Right hindlimb (tissue), 1 donor: Measurements from ENCODE around the gene DES.
"Not testable (repeated sequence)": the region's sequence is repeated elsewhere in the genome, so short reads cannot be mapped to it uniquely, and the experiment has no call there.

Source experiments
- DNase-seq: peaks from one replicate; pipeline ENCODE4 v3.0.0-alpha.2; 2018

DES gene

GRCh38 chr2:219418155-219419011 lies at the start of gene DES:
DES (plus strand) TSS chr2:219418377; CDS start chr2:219418463, 86 bp downstream.
- peak; percentile 80 for DNase-seq

DNA sequence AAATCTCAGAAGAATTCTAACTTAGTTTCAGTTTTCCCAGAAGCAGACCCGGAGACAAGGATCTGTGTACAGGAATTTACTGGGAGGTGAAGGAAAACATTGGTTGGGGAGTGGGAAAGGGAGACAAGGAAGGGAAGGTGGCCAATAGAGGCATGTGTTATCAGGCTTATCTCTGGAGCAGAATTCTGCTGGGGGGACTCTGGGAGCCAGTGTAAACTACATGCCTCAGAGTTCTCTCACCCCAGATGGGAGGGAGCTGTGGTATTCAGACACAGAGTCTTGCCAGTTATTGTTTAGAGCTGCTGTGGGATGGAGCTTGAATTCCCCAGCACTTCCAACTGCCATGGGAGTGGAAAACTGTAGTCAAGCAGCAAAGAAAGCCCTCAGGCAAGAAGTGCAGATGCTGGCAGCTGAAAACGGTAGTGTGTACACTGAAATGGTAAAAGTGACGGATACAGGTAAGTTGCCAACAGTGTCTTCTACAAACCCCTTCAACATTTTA lies 49.4 kb upstream of the DES start:
- peak; percentile 46 for DNase-seq

DNA sequence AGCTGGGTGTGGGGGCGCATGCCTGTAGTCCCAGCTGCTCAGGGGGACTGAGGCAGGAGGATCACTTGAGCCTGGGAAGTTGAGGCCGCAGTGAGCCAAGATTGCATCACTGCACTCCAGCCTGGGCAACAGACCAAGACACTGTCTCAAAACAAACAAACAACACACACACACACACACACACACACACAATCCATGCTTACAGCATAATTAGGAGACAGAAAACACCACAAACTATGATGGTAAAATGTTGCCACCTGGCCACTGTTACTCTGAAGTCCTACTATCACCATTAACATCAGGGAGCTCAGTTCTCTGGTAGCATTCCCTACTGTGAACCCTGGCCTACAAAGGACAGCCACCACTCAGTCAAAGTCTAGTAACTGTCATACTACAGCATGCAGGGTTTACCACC lies 48.7 kb upstream of the DES start:
- peak; percentile 53 for DNase-seq

GRCh38 chr2:219378163-219378851 lies 39.9 kb upstream of the DES start:
- DNase-seq: peak; percentile 1

DNA sequence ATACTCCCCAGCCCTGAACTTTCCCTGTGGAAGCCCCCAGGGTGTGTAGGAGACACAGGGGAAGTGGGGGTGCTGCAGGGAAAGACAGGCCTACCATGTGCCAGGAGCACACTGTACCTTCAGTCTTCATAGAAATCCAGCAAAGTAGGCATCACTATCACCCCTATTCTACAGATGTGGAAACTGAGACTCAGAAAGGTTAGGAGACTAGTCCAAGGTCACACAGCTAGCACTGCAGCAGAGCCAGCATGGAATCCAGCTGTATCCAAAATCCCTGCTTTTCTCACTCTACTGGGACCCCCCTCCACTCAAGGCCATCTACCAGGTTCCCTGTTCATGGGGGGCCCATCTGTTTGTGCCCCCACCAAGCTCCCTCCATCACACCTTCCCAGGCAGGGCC lies 37.3 kb upstream of the DES start:
- no peak for DNase-seq

DNA sequence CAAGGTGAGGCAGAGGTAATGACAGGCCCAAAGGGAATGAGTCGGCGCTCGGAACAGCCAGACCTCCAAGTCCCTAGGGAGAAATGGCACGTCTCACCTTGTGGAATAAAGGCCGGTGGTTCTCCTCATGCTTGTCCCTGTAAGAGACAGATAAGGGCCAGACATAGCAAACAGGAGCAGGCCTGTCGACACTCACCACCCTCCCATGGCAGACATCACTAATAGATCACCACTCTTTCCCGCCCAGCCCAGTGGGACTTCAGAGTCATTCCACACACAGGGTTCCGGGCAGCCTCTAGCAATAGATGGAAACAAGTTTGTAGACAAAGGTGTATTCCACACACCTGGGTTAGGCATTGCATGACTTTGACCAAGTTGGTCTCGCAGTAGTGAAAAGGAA lies 36.7 kb upstream of the DES start:
- DNase-seq: no peak

GRCh38 chr2:219384083-219384713 lies 34.0 kb upstream of the DES start:
- peak; percentile 12 for DNase-seq

DNA sequence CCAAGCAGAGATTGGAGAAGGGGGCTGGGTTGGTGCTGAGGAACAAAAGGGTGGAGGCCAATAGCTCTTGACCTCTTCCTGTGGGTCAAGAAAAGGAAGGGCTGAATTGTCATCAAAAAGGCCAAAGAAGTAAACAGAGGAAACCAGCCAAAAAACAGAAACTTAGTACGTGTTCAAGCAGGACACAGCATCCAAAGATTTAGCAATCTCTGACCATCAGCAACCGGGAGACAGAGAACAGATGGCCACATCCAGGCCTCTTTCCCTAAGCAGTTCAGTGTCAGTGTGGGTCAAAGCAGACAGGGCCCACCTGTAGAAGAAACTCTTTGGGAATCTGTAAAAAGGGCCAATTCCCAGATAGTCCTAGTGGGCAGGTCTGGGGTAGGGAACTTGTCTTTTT lies 33.3 kb upstream of the DES start:
- DNase-seq: peak; percentile 4

- DNase-seq: no peak
Measured at GRCh38 chr2:219385958-219386520, 32.1 kb upstream of the DES start.

DNA sequence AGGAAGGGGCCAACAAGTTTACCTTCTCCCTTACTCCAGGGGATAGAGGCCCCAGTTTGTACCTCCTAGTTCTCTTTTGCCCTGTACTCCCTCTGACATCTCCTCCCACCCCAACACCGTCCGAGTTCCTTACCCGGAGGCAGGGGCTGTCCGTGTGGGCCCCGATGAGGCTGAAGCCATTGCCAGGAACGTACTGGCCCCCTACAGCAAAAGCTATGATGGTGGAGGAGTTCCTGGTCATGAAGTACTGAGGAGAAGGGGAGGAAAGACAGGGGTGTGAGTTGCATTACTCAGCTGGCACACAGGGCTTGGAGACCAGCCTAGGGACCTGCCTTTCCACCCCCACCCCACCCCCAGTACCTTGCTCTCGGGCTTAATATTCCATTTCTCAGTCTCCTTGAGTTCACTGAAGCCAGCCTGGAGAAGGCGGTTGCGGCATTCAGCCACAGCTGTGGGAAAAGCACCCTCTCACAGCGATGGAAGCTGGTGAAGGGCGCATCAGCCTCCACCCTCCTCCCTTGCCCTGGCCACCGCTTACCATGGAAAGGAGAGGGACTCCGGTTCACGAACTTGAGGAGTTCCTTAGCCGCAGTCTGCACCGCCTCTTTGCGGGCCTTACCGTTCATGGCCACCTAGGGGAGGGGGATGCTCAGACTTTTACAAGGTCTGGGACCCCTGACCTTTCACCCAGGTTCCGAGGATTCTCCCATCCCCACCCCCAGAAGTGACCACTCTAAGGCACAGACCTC lies 31.5 kb upstream of the DES start:
- DNase-seq: peak; percentile 45

GRCh38 chr2:219387306-219388120 lies 30.7 kb upstream of the DES start, which contains the start of gene DNPEP:
DNPEP (minus strand) TSS chr2:219387912; CDS start chr2:219387794, 118 bp downstream.
- peak; percentile 85 for DNase-seq

DNA sequence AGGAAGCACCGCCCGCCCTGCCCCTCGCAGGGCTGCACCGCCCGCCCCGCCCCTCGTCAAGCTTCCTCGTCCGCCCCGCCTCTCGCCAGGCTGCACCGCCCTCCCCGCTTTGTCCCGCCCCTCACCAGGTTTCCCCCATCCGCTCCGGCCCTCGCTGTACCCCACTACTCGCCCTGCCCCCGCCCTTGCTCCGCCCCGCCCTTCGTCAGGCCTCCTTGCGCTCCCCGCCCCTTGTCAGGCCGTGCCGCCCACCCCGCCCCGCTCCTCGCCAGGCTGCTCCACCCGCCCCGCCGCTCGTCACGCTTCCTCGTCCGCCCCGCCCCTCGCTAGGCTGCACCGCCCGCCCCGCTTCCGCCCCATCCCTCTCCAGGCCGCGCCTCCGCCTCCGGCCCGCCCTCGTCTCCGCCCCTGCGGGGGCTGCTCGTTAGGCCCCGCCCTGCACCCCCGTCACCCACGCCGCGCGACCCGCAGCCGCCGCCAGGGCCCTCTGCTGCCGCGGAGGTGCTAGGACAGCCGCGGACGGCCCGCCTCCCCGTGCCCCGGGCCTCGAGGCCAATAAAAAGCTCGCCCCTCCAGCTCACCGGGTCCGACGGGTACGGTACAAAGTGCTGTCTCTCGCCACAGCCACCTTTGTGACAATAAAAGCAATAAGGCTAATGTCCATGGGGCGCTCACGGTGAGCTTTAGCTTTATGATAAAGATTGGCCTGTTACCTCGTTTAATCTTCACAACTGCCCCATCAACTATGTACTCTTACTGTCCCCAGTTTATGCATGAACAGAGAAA lies 29.9 kb upstream of the DES start:
- peak; percentile 99 for DNase-seq

DNA sequence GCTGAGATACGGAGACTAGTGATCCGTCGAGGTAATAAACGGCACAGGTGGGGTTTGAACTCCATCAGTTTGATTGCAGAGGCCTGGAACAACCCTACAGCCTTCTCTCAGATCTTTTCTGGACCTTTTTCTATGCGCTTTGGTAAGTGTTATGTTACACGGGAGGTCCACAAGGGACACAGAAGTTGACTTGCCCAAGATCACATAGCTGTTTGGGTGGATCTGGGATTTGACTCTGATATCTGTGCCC lies 29.3 kb upstream of the DES start:
- no peak for DNase-seq

DNA sequence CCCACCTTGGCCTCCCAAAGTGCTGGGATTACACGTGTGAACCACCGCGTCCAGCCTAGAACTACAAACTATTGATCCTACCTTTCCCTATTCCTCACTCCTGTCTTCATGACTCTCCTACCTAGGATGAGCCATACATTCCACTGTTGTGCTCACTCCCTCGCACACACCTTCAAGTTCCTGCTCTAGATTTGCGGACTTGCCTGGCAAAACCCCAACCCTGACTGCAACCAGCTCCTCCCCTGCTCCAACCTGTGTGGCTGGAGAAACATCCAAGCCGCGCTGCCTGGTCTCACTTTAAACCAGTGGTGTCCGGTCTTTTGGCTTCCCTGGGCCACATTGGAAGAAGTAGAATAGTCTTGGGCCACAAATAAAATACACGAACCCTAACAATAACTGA lies 25.4 kb upstream of the DES start:
- no peak for DNase-seq

- not testable (repeated sequence) for DNase-seq
Measured at GRCh38 chr2:219395056-219395455, 23.1 kb upstream of the DES start.

DNA sequence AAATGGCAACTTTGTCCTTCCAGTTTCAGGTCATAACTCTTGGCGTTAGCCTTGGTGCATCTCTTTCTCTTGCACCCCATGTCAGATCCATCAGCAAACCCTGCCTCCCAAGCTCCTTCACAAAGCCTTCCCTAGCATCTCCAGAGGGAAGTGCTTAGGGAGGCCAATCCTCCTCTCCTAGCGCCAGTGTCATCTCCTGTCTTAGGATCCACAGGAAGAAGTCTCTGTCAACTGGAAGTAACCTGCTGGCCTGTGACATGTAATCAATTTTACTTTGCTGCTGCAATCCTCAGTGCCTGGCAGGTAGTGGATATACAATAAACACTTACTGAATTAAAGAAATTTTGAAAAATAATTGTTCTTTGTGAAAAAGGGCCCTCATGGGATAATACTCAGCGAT lies 22.6 kb upstream of the DES start:
- DNase-seq: no peak

GRCh38 chr2:219396863-219397457 lies 21.2 kb upstream of the DES start:
- DNase-seq: no peak

GRCh38 chr2:219398721-219399363 lies 19.3 kb upstream of the DES start:
- no peak for DNase-seq

DNA sequence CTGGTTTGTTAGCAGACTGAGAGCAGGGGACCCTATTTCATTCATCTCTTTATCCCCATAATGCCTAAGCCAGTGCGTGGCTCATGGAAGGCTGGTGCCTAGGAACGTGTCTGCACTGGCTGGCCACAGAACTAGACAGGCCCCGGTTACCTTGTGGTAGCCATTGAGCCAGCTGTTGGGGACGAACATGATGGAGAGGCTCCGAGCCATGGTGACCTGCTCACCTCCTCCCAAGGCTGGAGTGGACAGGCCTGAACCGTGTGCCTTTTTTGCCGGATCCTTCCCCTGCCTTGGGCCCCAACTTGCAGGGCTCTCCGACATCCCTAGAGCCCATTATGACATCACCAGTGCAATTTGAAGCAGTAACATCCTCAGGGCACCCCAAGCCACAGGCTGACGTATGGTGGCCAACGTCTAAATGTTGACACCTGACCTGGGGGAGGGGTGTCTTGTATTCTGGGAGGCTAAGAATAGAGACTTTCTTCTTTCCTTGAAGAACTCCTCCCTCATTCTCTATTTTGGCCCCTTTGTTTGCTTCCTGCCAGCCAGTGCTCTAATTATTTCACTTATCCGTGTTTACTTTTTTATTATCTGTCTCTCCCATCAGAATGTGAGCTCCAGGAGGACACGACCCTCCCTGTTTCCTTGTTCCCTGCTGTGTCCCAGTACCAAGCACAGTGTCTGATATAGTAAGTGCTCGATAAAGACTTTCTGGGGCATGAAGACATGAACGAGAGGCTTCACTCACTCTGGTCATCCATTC lies 18.3 kb upstream of the DES start:
- no peak for DNase-seq
